Stimulated activated CD8-positive, alpha-beta memory T cell treated with anti-CD3 and anti-CD28 coated beads, Interleukin-12 subunit alpha, Interleukin-12 subunit beta, amount 100 ng/mL, for 24 hours (primary cell): ENCODE data around the gene SF3B5.
"Not testable (repeated sequence)": the region's sequence is repeated elsewhere in the genome, so short reads cannot be mapped to it uniquely, and the experiment has no call there.

Experiments
- DNase-seq: peaks from one replicate; pipeline ENCODE4 v3.0.0-alpha.2; 2020; ENCODE audit errors: extremely low read depth

SF3B5 gene

GRCh38 chr6:144095134-144096002 lies at the start of gene SF3B5:
SF3B5 (minus strand) TSS chr6:144095573; CDS start chr6:144095497, 76 bp downstream.
- peak; percentile 95 for DNase-seq

GRCh38 chr6:144144996-144145395 lies 49.6 kb upstream of the SF3B5 start:
- no peak for DNase-seq

GRCh38 chr6:144143878-144144277 lies 48.5 kb upstream of the SF3B5 start:
- no peak for DNase-seq

- DNase-seq, result no peak
Observed at GRCh38 chr6:144143106-144143505, 47.7 kb upstream of the SF3B5 start.

GRCh38 chr6:144141470-144141869 lies 46.1 kb upstream of the SF3B5 start:
- DNase-seq, result no peak

- DNase-seq, result no peak
Observed at GRCh38 chr6:144140867-144141266, 45.5 kb upstream of the SF3B5 start.

GRCh38 chr6:144139817-144140216 lies 44.4 kb upstream of the SF3B5 start:
- no peak for DNase-seq

GRCh38 chr6:144138542-144138941 lies 43.2 kb upstream of the SF3B5 start:
- DNase-seq, result no peak

- DNase-seq, result no peak
Observed at GRCh38 chr6:144134737-144135136, 39.4 kb upstream of the SF3B5 start.

GRCh38 chr6:144134176-144134575 lies 38.8 kb upstream of the SF3B5 start:
- no peak for DNase-seq

- DNase-seq, result no peak
Observed at GRCh38 chr6:144133225-144133821, 38.0 kb upstream of the SF3B5 start.

GRCh38 chr6:144132167-144132690 lies 36.9 kb upstream of the SF3B5 start:
- not testable (repeated sequence) for DNase-seq

GRCh38 chr6:144131248-144131709 lies 35.9 kb upstream of the SF3B5 start:
- no peak for DNase-seq

GRCh38 chr6:144129469-144129868 lies 34.1 kb upstream of the SF3B5 start:
- no peak for DNase-seq

GRCh38 chr6:144127097-144127496 lies 31.7 kb upstream of the SF3B5 start:
- no peak for DNase-seq

GRCh38 chr6:144123836-144124235 lies 28.5 kb upstream of the SF3B5 start:
- DNase-seq, result no peak

GRCh38 chr6:144123421-144123820 lies 28.0 kb upstream of the SF3B5 start:
- no peak for DNase-seq

- no peak for DNase-seq
Observed at GRCh38 chr6:144122861-144123260, 27.5 kb upstream of the SF3B5 start.

GRCh38 chr6:144119376-144119775 lies 24.0 kb upstream of the SF3B5 start:
- no peak for DNase-seq

GRCh38 chr6:144115219-144115618 lies 19.8 kb upstream of the SF3B5 start:
- DNase-seq, result no peak

GRCh38 chr6:144113366-144113765 lies 18.0 kb upstream of the SF3B5 start:
- no peak for DNase-seq

- DNase-seq, result no peak
Observed at GRCh38 chr6:144110210-144110609, 14.8 kb upstream of the SF3B5 start.

GRCh38 chr6:144106206-144106605 lies 10.8 kb upstream of the SF3B5 start:
- no peak for DNase-seq
